Omental fat pad (tissue), 4 donors: ENCODE data around the gene ST14. TPM values are rescaled to one million over a fixed set of nuclear protein-coding genes. Genes with fewer than 3 reads are reported as not detected.

Experiments
- ATAC-seq: fragments of 150-250 bp; one replicate; pipeline ENCODE4 v1.9.1; 2016; ENCODE audit warnings: mild to moderate bottlenecking, moderate library complexity; ENCODE audit not compliant: low FRiP score
- DNase-seq: peaks from one replicate; pipeline ENCODE4 v3.0.0-alpha.2; 2019; ENCODE audit warnings: low spot score
- CTCF ChIP-seq, 3 donors: fragments of 450-650 bp; IDR thresholded peaks; one replicate each; pipeline ENCODE4 v1.5.1; 2016 to 2017; ENCODE audit warnings: antibody characterized with exemption in 3 of 3, mild to moderate bottlenecking in 3 of 3, moderate library complexity in 2 of 3
- total RNA-seq, 4 donors: library from RNA; depleted of rRNA; stranded (reverse); fragments of >200 nt; gene quantifications; one replicate each; pipeline ENCODE4 v1.1.0, GENCODE V29; 2016

The ST14 gene
- total RNA-seq, 4 donors from 2014 or later: 4.4 to 49.1 (median 10.8) TPM

- no peak for TF ChIP-seq CTCF (IDR thresholded peaks at IDR 0.05)
- no peak for DNase-seq
- no peak for ATAC-seq
Measured at GRCh38 chr11:130201026-130201425, 41.4 kb downstream of the ST14 start.

- no peak for DNase-seq
- TF ChIP-seq CTCF (IDR thresholded peaks at IDR 0.05): no peak
Measured at GRCh38 chr11:130202009-130202817, 42.6 kb downstream of the ST14 start.

GRCh38 chr11:130202818-130203689 is 43.5 kb downstream of the ST14 start:
- TF ChIP-seq CTCF (IDR thresholded peaks at IDR 0.05): no peak
- ATAC-seq: no peak
- no peak for DNase-seq

More at GRCh38 chr11:130202009-130202817, 42.6 kb downstream of the ST14 start:
- ATAC-seq: no peak

GRCh38 chr11:130203766-130204702 is 44.5 kb downstream of the ST14 start:
- DNase-seq: no peak
- no peak for TF ChIP-seq CTCF (IDR thresholded peaks at IDR 0.05)
- no peak for ATAC-seq

- ATAC-seq (no peak), DNase-seq (no peak)
Measured at GRCh38 chr11:130204703-130205095, 45.1 kb downstream of the ST14 start.

More at GRCh38 chr11:130204703-130205095, 45.1 kb downstream of the ST14 start:
- no peak for TF ChIP-seq CTCF (IDR thresholded peaks at IDR 0.05)
